ENCODE results near the gene CXorf65. TPM values are rescaled to one million over a fixed set of nuclear protein-coding genes. Genes with fewer than 3 reads are reported as not detected.

The CXorf65 gene
- not detected for total RNA-seq
- long read RNA-seq = 0 reads

GRCh38 chrX:71106427-71106826 is at the start of gene CXorf65:
CXorf65 (minus strand) TSS chrX:71106740; CDS start chrX:71106556, 184 bp downstream.
- intact Hi-C loops (cut with DNase I) = no loop called here
- ATAC-seq (no peak), DNase-seq (no peak)

GRCh38 chrX:71154641-71155040 is 48.1 kb upstream of the CXorf65 start:
- intact Hi-C loops (cut with DNase I) = no loop called here
- no peak for ATAC-seq

GRCh38 chrX:71154196-71154595 is 47.7 kb upstream of the CXorf65 start:
- no peak for DNase-seq
- ATAC-seq = no peak
- intact Hi-C loops (cut with DNase I) = no loop called here

More at GRCh38 chrX:71154641-71155040, 48.1 kb upstream of the CXorf65 start:
- DNase-seq = no peak

- ATAC-seq = no peak
- intact Hi-C loops (cut with DNase I) = no loop called here
- no peak for DNase-seq
Measured at GRCh38 chrX:71151366-71151765, 44.8 kb upstream of the CXorf65 start.

GRCh38 chrX:71148278-71148663 is 41.7 kb upstream of the CXorf65 start:
- ATAC-seq (no peak), DNase-seq (no peak)
- intact Hi-C loops (cut with DNase I) = no loop called here

- ATAC-seq (no peak), DNase-seq (no peak)
- intact Hi-C loops (cut with DNase I) = no loop called here
Measured at GRCh38 chrX:71147496-71148277, 41.1 kb upstream of the CXorf65 start.

- intact Hi-C loops (cut with DNase I) = no loop called here
- DNase-seq (no peak), ATAC-seq (peak; percentile 3 to 7)
Measured at GRCh38 chrX:71144651-71145050, 38.1 kb upstream of the CXorf65 start, which contains the start of gene NLGN3. NLGN3 (plus strand) TSS chrX:71144841; CDS start chrX:71147750, 2,909 bp downstream.

- intact Hi-C loops (cut with DNase I) = no loop called here
- ATAC-seq = no peak
- peak; percentile 47 for DNase-seq
Measured at GRCh38 chrX:71143508-71143907, 37.0 kb upstream of the CXorf65 start.

- intact Hi-C loops (cut with DNase I) = no loop called here
- DNase-seq = no peak
- ATAC-seq = no peak
Measured at GRCh38 chrX:71140440-71140839, 33.9 kb upstream of the CXorf65 start.

- no peak for ATAC-seq
- intact Hi-C loops (cut with DNase I) = no loop called here
Measured at GRCh38 chrX:71131510-71131909, 25.0 kb upstream of the CXorf65 start.

GRCh38 chrX:71128915-71129765 is 22.6 kb upstream of the CXorf65 start:
- peak; percentile 77 to 80 for ATAC-seq
- intact Hi-C loops (cut with DNase I) = no loop called here
- peak; percentile 59 for DNase-seq

More at GRCh38 chrX:71131510-71131909, 25.0 kb upstream of the CXorf65 start:
- no peak for DNase-seq

- DNase-seq (no peak), ATAC-seq (peak in 1 of 2 donors; percentile 29)
- intact Hi-C loops (cut with DNase I) = no loop called here
Measured at GRCh38 chrX:71128166-71128833, 21.8 kb upstream of the CXorf65 start.

- intact Hi-C loops (cut with DNase I) = no loop called here
- ATAC-seq (peak; percentile 35 to 52), DNase-seq (no peak)
Measured at GRCh38 chrX:71118985-71119535, 12.5 kb upstream of the CXorf65 start.

- intact Hi-C loops (cut with DNase I) = no loop called here
- peak; percentile 88 for DNase-seq
- ATAC-seq = peak; percentile 98 to 99
Measured at GRCh38 chrX:71118032-71118984, 11.8 kb upstream of the CXorf65 start, which contains the start of gene MED12. MED12 (plus strand) TSS chrX:71118596; CDS start chrX:71118755, 159 bp downstream.

- DNase-seq = no peak
- ATAC-seq = no peak
- intact Hi-C loops (cut with DNase I) = no loop called here
Measured at GRCh38 chrX:71117358-71117757, 10.8 kb upstream of the CXorf65 start.

- ATAC-seq = no peak
- no peak for DNase-seq
- intact Hi-C loops (cut with DNase I) = no loop called here
Measured at GRCh38 chrX:71111921-71112431, 5.4 kb upstream of the CXorf65 start.

GRCh38 chrX:71111141-71111843 is 4.8 kb upstream of the CXorf65 start, which contains the start of gene IL2RG:
IL2RG (minus strand) TSS chrX:71111577; CDS start chrX:71111539, 38 bp downstream.
- ATAC-seq (peak in 1 of 2 donors; percentile 82), DNase-seq (no peak)
- intact Hi-C loops (cut with DNase I) = no loop called here
